ENCODE data around the gene PLEKHA1.

DNA sequence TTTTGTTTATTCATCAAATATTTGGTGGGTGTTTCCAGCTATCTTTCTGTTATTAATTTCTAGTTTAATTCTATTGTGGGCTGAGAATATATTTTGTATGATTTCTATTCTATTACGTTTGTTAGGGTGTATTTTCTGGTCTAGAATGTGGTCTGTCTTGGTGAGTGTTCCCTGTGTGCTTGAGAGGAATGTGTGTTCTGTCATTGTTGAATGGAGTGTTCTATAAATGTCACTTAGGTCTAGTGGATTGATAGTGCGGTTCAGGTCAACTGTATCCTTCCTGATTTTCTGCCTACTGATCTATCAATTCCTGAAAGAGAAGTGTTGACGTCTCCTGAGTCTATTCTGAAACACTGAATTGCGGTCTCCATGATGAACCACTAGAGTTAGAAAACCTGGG lies 95.3 kb downstream of the PLEKHA1 start:
- TF ChIP-seq, protein P1, sequence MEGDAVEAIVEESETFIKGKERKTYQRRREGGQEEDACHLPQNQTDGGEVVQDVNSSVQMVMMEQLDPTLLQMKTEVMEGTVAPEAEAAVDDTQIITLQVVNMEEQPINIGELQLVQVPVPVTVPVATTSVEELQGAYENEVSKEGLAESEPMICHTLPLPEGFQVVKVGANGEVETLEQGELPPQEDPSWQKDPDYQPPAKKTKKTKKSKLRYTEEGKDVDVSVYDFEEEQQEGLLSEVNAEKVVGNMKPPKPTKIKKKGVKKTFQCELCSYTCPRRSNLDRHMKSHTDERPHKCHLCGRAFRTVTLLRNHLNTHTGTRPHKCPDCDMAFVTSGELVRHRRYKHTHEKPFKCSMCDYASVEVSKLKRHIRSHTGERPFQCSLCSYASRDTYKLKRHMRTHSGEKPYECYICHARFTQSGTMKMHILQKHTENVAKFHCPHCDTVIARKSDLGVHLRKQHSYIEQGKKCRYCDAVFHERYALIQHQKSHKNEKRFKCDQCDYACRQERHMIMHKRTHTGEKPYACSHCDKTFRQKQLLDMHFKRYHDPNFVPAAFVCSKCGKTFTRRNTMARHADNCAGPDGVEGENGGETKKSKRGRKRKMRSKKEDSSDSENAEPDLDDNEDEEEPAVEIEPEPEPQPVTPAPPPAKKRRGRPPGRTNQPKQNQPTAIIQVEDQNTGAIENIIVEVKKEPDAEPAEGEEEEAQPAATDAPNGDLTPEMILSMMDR (IDR thresholded peaks at IDR 0.05; ENCODE audit: insufficient read depth, low read length, poor library complexity, severe bottlenecking), result no peak
- no peak for TF ChIP-seq EZH2phosphoT487 (conservative IDR thresholded peaks at IDR 0.05; ENCODE audit: low read length)

Measured in SU-DHL-6 (cell line).